ENCODE data around the gene HNMT.

GRCh38 chr2:137977790-137978189, 13.5 kb downstream of the HNMT start:
- TF ChIP-seq CTCF (IDR thresholded peaks at IDR 0.05; ENCODE audit: insufficient read depth, low read length) (no peak), REST (IDR thresholded peaks at IDR 0.05; ENCODE audit: insufficient replicate concordance, low read depth) (no peak), POLR2AphosphoS5 (IDR thresholded peaks at IDR 0.05; ENCODE audit: low read depth) (no peak), GABPA (IDR thresholded peaks at IDR 0.05; ENCODE audit: low read depth) (no peak)

All from HL-60 (cell line).